Upper lobe of right lung (tissue), 1 donor: ENCODE measurements around the gene NPAS3. TPM values are rescaled to one million over a fixed set of nuclear protein-coding genes. Genes with fewer than 3 reads are reported as not detected.

ENCODE experiments used
- ATAC-seq: fragments of 200-7000 bp; cut with Tn5 transposase; one replicate; pipeline ENCODE4 v1.9.1; 2020; ENCODE audit warnings: mild to moderate bottlenecking, moderate library complexity
- DNase-seq: peaks from one replicate; pipeline ENCODE4 v3.0.0-alpha.2; 2020
- H3K27ac ChIP-seq: fragments of 200-600 bp; one replicate; pipeline ENCODE4 v1.8.0; 2022
- H3K27me3 ChIP-seq: fragments of 200-600 bp; one replicate; pipeline ENCODE4 v1.8.0; 2022; ENCODE audit warnings: mild to moderate bottlenecking
- H3K36me3 ChIP-seq: fragments of 200-600 bp; one replicate; pipeline ENCODE4 v1.8.0; 2022
- H3K4me1 ChIP-seq: fragments of 200-600 bp; one replicate; pipeline ENCODE4 v1.8.0; 2022
- H3K4me3 ChIP-seq: fragments of 200-600 bp; one replicate; pipeline ENCODE4 v1.8.0; 2022; ENCODE audit warnings: mild to moderate bottlenecking
- H3K9me3 ChIP-seq: fragments of 200-600 bp; one replicate; pipeline ENCODE4 v1.8.0; 2022
- CTCF ChIP-seq: fragments of 200-600 bp; IDR thresholded peaks from one replicate; pipeline ENCODE4 v1.8.0; 2022; ENCODE audit warnings: antibody characterized with exemption
- intact Hi-C: fragments of 100-400 bp; cut with DNase I; formaldehyde crosslinking; loops from one replicate; pipeline ENCODE4 v1.11.0; 2022
- total RNA-seq: library from RNA; stranded (reverse); fragmentation: NEBNext Ultra II Directional; extraction: Animal tissue kit (Norgen Biotek cat#: 25700); gene quantifications from one replicate; pipeline ENCODE4 v1.2.1, GENCODE V29; 2021
- donor health status: DM: no; HTN: yes; CAD: no; lungs with severe emphysema.

Gene NPAS3
- total RNA-seq, 1 donor from 2014 or later: 1.2 TPM

- DNase-seq (no peak), ATAC-seq (no peak)
- Histone ChIP-seq H3K9me3 (no peaks in the 10 kb centered on the region), H3K27me3 (no peaks in the 10 kb centered on the region), H3K27ac (no peak overlapping the region), H3K36me3 (no peaks in the 10 kb centered on the region), H3K4me1 (no peaks in the 10 kb centered on the region), H3K4me3 (no peak overlapping the region)
- intact Hi-C loops: no loop called here
- no peak for TF ChIP-seq CTCF
Observed at GRCh38 chr14:33569821-33570687, 631.4 kb downstream of the NPAS3 start.

GRCh38 chr14:33570694-33571310, 632.1 kb downstream of the NPAS3 start:
- ATAC-seq (no peak), DNase-seq (no peak)
- Histone ChIP-seq H3K27me3 (no peaks in the 10 kb centered on the region), H3K36me3 (no peaks in the 10 kb centered on the region), H3K4me1 (no peaks in the 10 kb centered on the region), H3K9me3 (no peaks in the 10 kb centered on the region), H3K4me3 (no peak overlapping the region), H3K27ac (no peak overlapping the region)
- TF ChIP-seq CTCF: no peak
- intact Hi-C loops: no loop called here

- intact Hi-C loops: no loop called here
- ATAC-seq: no peak
- TF ChIP-seq CTCF: no peak
Observed at GRCh38 chr14:33573301-33573880, 634.7 kb downstream of the NPAS3 start.

GRCh38 chr14:33576014-33576413, 637.3 kb downstream of the NPAS3 start:
- ATAC-seq: no peak
- intact Hi-C loops: no loop called here

More at GRCh38 chr14:33573301-33573880, 634.7 kb downstream of the NPAS3 start:
- Histone ChIP-seq H3K27me3 (no peaks in the 10 kb centered on the region), H3K4me3 (no peak overlapping the region), H3K4me1 (no peaks in the 10 kb centered on the region), H3K9me3 (no peaks in the 10 kb centered on the region), H3K27ac (no peak overlapping the region), H3K36me3 (no peaks in the 10 kb centered on the region)
- no peak for DNase-seq

More at GRCh38 chr14:33576014-33576413, 637.3 kb downstream of the NPAS3 start:
- DNase-seq: no peak
- no peaks in the 10 kb centered on the region for H3K27me3 ChIP-seq
- H3K4me3 ChIP-seq: no peak overlapping the region
- H3K36me3 ChIP-seq: no peaks in the 10 kb centered on the region
- H3K4me1 ChIP-seq: no peaks in the 10 kb centered on the region
- no peak overlapping the region for H3K27ac ChIP-seq
- H3K9me3 ChIP-seq: no peaks in the 10 kb centered on the region
- no peak for TF ChIP-seq CTCF
